GM18867 (cell line): ENCODE data around the gene MCU.

Experiments used
- ATAC-seq: cut with Tn5 transposase; IDR thresholded peaks from one replicate; pipeline ENCODE4 v1.9.1; 2021; ENCODE audit warnings: mild to moderate bottlenecking, moderate library complexity; ENCODE audit not compliant: unreplicated experiment

The MCU gene

GRCh38 chr10:72831696-72832409 is 139.9 kb downstream of the MCU start:
- ATAC-seq = no peak

- ATAC-seq = no peak
These were observed 140.8 kb downstream of the MCU start for GRCh38 chr10:72832701-72833100.

- no peak for ATAC-seq
These were observed 142.4 kb downstream of the MCU start for GRCh38 chr10:72834183-72834825.

GRCh38 chr10:72840319-72840718 is 148.4 kb downstream of the MCU start:
- ATAC-seq = no peak

- ATAC-seq = no peak
These were observed 149.5 kb downstream of the MCU start for GRCh38 chr10:72841487-72841886.

GRCh38 chr10:72842164-72842563 is 150.2 kb downstream of the MCU start:
- ATAC-seq = no peak

- ATAC-seq = no peak
These were observed 154.3 kb downstream of the MCU start for GRCh38 chr10:72846238-72846637.

GRCh38 chr10:72847681-72848080 is 155.7 kb downstream of the MCU start:
- ATAC-seq = no peak

GRCh38 chr10:72850861-72851260 is 158.9 kb downstream of the MCU start:
- no peak for ATAC-seq

GRCh38 chr10:72851509-72851908 is 159.6 kb downstream of the MCU start:
- ATAC-seq = no peak

GRCh38 chr10:72852508-72852907 is 160.6 kb downstream of the MCU start:
- no peak for ATAC-seq

- ATAC-seq = no peak
These were observed 163.2 kb downstream of the MCU start for GRCh38 chr10:72855129-72855528.

GRCh38 chr10:72855790-72856189 is 163.8 kb downstream of the MCU start:
- ATAC-seq = no peak

GRCh38 chr10:72858067-72858466 is 166.1 kb downstream of the MCU start:
- ATAC-seq = no peak

- ATAC-seq = no peak
These were observed 171.0 kb downstream of the MCU start for GRCh38 chr10:72862957-72863356.

- no peak for ATAC-seq
These were observed 183.5 kb downstream of the MCU start for GRCh38 chr10:72875250-72876055.

- no peak for ATAC-seq
These were observed 187.3 kb downstream of the MCU start for GRCh38 chr10:72879245-72879644.

- ATAC-seq = no peak
These were observed 189.3 kb downstream of the MCU start for GRCh38 chr10:72881291-72881690.

- ATAC-seq = no peak
These were observed 191.9 kb downstream of the MCU start for GRCh38 chr10:72883861-72884260.

- ATAC-seq = no peak
These were observed 194.0 kb downstream of the MCU start for GRCh38 chr10:72885953-72886352.

- ATAC-seq = no peak
These were observed 194.7 kb downstream of the MCU start for GRCh38 chr10:72886621-72887020.

- no peak for ATAC-seq
These were observed 195.1 kb downstream of the MCU start for GRCh38 chr10:72887043-72887442.
